HG03565 (cell line): ENCODE results near the gene SIGLEC11.
"Not testable (repeated sequence)": the region's sequence is repeated elsewhere in the genome, so short reads cannot be mapped to it uniquely, and the experiment has no call there.

Source experiments
- ATAC-seq: cut with Tn5 transposase; IDR thresholded peaks from one replicate; pipeline ENCODE4 v1.9.1; 2021; ENCODE audit warnings: mild to moderate bottlenecking, moderate library complexity; ENCODE audit not compliant: unreplicated experiment

The SIGLEC11 gene

DNA sequence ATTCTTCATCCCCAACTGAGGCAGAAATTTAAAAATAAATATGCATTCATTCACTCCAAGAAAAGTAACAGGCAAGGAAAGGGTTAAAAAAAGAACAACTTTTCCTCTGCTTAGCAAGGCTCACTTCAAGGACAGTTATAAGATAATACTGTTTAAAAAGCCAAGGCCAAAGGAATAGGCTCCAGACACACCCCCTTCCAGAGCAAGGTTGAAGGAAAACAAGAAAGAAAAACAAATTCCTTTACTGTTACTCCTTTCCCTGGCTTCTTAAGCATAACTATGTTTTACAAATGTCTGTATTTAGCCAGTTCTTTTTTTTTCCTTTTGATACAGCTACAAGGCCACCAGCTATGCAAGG is 8.5 kb downstream of the SIGLEC11 start:
- no peak for ATAC-seq

DNA sequence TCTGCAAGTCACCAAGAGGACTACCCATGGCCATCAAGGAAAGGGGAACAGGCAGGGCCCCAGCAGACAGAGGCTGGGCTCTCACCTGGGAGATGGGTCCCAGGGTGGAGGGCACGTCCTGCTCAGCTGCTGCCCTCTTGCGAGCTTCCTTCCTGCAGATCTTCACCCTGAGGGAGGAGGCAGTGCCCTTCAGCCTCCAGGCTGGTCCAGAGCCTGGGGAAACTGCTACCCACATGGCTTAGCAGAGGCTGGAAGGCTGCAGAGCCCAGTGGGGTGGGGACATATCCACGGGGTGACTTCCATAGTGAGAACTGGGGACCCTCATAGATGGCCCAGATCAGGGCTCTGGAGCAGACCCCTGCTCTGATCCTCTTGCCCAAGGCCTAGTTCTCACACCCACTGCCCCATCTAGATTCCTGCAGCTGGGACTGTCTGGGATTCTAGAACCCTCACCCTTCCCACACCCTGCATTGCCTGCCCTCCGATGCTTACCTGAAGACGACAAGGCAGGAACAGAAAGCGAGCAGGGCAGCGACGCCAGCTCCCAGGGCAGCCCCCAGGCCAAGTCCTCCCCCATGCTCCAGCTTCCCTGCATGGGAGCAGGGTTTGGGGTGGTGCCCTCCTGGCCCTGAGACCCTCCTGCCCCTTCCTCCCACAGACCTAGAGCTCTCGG is 9.0 kb downstream of the SIGLEC11 start:
- no peak for ATAC-seq

GRCh38 chr19:49950956-49951526 is 9.9 kb downstream of the SIGLEC11 start:
- ATAC-seq = no peak

DNA sequence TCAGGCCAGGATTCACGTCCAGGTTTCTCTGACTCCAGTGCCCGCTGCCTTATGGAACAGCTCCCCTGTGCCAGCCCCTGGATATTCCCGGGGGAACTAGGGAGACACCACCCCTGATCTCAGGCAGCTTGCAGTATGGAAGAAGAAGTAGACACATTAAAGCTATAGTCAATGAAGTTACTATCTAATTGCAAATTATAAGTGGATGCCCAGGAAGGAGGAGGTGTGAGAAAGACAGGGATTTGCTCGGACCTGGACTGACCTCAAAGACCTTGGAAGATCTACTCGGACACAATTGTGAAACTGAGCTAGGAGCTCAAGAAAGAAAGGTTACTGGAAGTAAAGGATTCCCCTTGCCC is 10.4 kb downstream of the SIGLEC11 start:
- no peak for ATAC-seq

GRCh38 chr19:49949742-49950589 is 11.0 kb downstream of the SIGLEC11 start:
- no peak for ATAC-seq

DNA sequence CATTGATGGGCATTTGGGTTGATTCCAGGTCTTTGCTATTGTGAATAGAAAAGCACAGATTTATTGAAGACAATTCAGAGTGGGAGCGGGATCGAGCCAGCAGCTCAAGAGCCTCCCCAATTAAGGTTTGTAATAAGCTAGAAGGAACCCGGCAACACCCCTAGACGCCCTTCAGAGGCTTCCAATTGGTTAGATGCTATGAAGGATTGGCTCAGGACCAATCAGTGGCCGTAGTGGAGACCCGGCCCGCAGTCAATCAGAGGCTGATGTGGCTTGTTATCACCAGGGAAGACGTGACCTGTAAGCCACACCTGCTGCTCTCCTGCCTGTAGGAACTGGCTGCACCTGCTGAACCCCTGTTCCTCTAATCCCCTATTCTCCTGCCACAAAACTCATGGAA is 14.6 kb downstream of the SIGLEC11 start:
- ATAC-seq = no peak

DNA sequence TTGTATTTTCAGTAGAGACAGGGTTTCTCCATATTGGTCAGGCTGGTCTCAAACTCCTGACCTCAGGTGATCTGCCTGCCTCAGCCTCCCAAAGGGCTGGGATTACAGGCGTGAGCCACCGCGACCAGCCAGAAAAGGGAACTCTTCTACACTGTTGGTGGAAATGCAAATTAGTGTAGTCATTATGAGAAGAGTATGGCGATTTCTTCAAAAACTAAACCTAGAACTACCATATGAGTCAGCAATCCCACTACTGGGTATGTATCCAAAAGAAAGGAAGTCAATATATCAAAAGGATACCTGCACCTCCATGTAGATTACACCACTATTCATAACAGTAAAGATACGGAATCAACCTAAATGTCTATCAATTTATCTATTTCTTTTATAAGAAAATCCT is 16.4 kb downstream of the SIGLEC11 start:
- ATAC-seq = not testable (repeated sequence)

DNA sequence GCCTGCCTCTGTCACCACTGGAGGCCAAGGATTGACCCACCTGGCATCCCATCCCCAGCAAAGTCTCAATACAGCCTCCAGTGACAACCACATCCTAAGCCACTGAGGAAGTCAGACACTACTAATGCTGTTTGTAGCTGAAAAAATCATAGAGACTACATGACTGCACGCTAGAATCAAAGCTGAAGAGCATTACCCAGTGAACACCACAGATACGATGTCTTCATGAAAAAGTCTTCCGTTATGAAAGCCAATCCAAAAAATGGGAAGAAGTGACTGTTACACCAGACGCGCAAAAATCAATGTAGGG is 20.5 kb downstream of the SIGLEC11 start:
- no peak for ATAC-seq

DNA sequence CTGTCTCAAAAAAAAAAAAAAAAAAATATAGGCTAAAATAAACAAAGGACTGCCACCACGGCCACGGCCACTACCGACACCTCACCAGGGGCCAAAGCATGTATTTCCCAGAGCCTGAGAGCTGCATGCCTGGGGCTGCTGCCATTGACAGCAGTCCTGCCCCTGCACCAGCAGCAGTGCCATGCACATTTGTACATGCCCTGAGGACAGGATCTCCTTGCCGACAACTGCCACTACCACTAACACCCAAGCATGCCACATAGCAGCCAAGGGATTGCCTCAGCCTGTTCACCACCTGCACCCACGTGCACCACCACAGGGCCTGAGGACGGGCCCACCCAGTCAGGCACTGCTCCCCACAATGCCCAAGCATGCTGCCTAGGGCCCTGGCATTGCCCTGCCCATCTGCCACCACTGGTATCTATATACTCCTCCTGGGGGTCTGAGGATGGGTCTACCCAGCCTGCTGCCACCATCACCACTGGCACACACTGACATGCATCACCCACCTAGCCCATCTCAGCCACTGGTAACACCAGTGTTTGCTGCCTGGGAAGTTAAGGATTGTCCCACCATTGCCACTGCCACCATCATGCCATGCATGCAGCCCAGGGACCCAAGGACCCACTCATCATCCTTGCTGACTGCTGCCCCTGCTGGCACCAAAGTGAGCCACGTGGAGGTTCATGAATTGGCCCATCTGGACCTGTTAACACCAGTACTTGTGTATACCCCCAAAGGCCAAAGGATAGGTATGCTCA is 21.1 kb downstream of the SIGLEC11 start:
- no peak for ATAC-seq

- no peak for ATAC-seq
Observed at GRCh38 chr19:49938662-49939061, 22.3 kb downstream of the SIGLEC11 start.

DNA sequence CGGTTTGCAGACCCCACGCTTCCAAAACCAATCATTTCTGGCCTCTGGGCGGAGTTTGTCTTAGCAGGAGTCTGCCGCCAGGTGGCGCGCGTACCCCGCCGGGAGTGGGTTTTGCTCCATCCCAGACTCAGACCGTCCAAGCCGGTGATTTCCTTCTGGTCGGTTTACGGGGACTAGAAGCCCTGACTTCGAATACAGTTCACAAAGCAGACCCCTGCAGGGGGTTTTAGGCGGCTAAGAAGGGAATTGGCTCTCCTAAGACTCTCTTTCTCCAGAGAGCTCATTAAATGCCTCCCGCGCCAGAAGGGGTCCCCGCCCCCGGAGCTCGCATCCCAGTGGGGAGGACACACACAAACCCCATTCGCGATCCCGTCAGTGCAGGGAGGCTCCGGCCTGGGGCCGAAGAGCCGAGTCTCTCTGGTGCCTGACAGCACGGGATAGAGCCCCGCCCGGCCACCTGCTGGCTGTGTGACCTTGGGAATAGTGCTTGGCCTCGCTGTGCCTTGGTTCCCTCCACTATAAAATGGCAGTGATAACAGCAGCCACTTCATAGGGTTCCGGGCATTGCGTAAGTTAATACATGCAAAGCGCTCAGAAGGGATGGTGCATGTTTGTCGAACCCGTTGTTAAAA is 23.1 kb downstream of the SIGLEC11 start:
- no peak for ATAC-seq

DNA sequence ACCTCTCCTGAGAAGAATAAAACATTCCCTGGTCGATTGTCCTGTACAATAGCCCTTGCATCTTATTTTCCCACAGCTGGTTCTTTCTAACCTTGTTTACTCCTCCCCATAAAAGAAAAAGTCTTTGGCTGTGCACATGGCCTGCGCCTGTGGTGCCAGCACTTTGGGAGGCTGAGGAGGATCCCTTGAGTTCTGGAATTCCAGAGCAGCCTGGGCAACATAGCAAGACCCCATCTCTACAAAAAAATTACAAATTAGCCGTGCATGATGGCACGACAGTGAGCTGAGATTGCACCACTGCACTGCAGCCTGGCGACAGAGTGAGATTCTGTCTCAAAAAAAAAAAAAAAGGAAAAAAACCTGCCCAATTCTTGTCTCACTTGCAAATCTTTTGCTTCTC is 24.4 kb downstream of the SIGLEC11 start:
- ATAC-seq = no peak

- no peak for ATAC-seq
Observed at GRCh38 chr19:49933643-49934042, 27.3 kb downstream of the SIGLEC11 start.

- no peak for ATAC-seq
Observed at GRCh38 chr19:49932731-49933131, 28.2 kb downstream of the SIGLEC11 start.

GRCh38 chr19:49932041-49932451 is 28.9 kb downstream of the SIGLEC11 start:
- no peak for ATAC-seq

GRCh38 chr19:49931293-49932040 is 29.5 kb downstream of the SIGLEC11 start:
- no peak for ATAC-seq

- ATAC-seq = no peak
Observed at GRCh38 chr19:49930483-49931011, 30.4 kb downstream of the SIGLEC11 start.

DNA sequence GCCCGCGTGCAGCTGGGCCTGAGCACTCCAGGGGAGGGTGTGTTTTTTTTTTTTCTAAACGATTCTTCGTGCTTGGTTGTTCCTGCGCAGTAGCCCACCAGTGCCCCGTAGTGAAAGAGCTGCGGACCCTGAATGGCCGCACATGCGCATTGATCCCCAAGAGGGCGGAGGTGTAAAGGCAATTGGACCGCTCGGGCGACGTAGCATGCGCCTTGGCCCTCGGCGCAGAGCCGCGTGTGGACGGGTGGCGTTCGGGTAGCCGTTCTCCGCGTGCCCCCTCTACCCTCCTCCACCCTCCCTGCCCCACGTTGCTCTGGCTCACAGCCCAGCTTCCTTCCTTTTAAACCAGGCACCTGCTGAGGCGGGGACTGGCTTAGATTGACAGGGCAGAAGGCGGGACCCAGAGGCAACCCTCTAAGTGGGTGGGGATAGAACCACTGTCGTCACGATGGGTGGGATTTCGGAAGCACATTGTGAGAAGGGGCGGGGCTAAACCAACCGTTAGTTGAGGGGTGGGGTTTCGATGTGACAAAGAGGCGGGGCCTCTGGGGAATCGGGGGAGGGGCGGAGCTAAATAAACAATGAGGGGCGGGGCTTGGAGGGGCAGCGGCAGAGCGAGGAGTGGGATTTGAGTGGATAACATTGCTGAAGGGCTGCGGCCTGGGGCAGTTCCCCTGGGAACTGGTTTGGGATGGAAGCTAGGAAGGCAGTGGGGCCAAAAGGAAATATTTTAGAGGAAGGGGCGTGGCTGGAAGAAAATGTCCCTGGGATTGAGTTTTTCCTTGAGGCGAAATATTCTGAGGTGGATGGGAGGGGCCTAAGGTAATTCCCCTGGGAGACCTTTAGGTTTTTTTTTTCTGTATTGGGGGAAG is 31.1 kb downstream of the SIGLEC11 start:
- peak; percentile 45 for ATAC-seq

DNA sequence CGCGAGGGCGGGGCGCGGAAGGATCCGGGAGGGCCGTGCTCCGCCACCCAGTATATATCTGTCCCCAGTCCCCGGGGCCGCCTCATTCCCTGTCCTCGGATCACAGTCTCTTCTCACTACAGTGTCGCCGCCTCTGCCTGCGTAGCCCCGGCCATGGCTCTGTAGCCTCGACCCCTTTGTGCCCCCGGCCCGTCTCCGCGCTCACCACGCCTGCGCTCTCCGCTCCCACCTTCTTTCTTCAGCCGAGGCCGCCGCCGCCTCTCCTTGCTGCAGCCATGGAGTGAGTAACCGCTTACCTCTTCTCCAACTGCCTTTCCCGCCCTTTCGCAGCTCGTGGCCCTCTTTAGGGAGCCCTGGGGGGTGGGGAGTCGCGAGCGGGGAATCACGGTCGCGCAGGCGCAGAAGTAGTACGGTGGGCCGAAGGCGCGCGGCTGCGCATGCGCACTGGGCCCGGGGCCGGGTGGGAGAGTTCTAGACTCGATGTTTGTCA is 31.8 kb downstream of the SIGLEC11 start, which contains the start of the genes ATF5 and NUP62:
Gene ATF5 (plus strand): TSS at position 85 of the 490 bp plus-strand sequence. CDS start 1,646 bp downstream, outside the sequence.
Gene NUP62 (minus strand): TSS at position 384 of the 490 bp plus-strand sequence. CDS start 19,697 bp downstream, outside the sequence.
- peak; percentile 26 for ATAC-seq
